GM12801 (cell line): ENCODE data around the gene ADCY2.

Experiments used
- CTCF ChIP-seq: IDR thresholded peaks from one replicate; pipeline ENCODE4 v1.5.1; 2011; ENCODE audit warnings: control low read depth; ENCODE audit not compliant: insufficient read length; ENCODE audit errors: extremely low read depth

The ADCY2 gene

GRCh38 chr5:7852542-7852941, 456.6 kb downstream of the ADCY2 start:
- TF ChIP-seq CTCF: no peak

DNA sequence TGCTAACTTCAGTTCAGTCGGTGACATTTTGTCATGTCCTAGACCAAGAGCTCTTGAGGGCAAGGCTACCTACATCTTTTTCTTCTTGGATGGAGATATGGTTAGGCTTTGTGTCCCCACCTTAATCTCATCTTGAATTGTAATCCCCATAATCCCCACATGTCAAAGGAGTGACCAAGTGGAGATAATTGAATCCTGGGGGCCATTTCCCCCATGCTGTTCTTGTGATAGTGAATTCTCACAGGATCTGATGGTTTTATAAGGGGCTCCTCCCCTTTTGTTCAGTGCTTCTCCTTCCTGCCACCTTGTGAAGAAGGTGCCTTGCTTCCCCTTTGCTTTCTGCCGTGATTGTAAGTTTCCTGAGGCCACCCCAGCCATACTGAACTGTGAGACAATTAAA, 457.1 kb downstream of the ADCY2 start:
- TF ChIP-seq CTCF: no peak

- TF ChIP-seq CTCF: no peak
Measured at GRCh38 chr5:7855611-7856010, 459.7 kb downstream of the ADCY2 start.

DNA sequence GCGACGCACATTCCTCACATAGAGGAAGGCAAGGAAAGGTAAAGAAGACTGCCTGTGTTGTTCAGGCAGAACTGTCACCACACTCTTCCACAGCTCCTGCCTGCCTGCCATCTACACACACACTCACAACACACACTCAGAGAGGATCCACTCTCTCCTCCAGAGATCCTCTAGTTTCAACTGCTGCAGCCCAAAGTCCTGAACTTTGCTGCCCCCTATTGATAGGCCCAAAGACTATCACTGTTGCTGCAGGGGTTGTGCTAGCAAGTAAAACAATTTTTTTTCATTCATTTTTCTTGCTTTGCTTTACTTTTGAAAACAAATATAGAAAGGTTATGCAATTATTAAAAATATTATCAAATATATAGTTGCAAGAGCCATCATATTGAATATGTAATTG, 460.9 kb downstream of the ADCY2 start:
- TF ChIP-seq CTCF: no peak

GRCh38 chr5:7857361-7857760, 461.4 kb downstream of the ADCY2 start:
- TF ChIP-seq CTCF: no peak

- TF ChIP-seq CTCF: no peak
Measured at GRCh38 chr5:7857926-7858632, 462.1 kb downstream of the ADCY2 start.

DNA sequence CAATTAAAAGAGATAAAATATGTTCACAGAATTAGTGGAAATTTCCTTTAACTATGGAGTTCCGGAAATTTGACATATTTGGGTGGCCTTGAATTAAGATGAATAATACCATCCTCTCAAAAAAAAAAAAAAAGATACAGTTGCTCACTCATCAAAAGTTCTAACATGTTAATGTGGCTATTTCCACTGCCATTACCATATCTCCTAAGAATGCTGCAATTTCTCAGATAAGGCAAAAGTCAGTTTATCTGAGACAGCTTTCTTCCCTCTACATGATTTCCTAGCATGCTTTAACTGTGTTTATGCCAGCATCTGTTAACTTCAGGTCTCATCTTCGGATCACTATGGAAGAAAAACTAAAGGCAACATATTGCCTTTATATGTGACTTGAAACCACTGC, 470.3 kb downstream of the ADCY2 start:
- no peak for TF ChIP-seq CTCF

- no peak for TF ChIP-seq CTCF
Measured at GRCh38 chr5:7867260-7867659, 471.3 kb downstream of the ADCY2 start.
